Right atrium auricular region (tissue), 2 donors: ENCODE measurements around the gene BCL2A1. TPM values are rescaled to one million over a fixed set of nuclear protein-coding genes. Genes with fewer than 3 reads are reported as not detected.
"Not testable (repeated sequence)": the region's sequence is repeated elsewhere in the genome, so short reads cannot be mapped to it uniquely, and the experiment has no call there.

Source experiments
- DNase-seq: peaks from one replicate; pipeline ENCODE4 v3.0.0-alpha.2; 2019; ENCODE audit warnings: low spot score
- H3K27ac ChIP-seq, 2 donors: fragments of 200-600 bp; sonication (generic); 1 replicate in 1 of 2; 2 replicates in 1 of 2; pipeline ENCODE4 v1.5.1; 2016 to 2019
- H3K27me3 ChIP-seq, 2 donors: fragments of 200-600 bp; sonication (generic); one replicate each; pipeline versions ENCODE4 v1.5.1 to v1.6.0; 2017 to 2019
- H3K36me3 ChIP-seq: fragments of 200-600 bp; sonication (generic); one replicate; pipeline ENCODE4 v1.5.1; 2016
- H3K4me1 ChIP-seq, 2 donors: fragments of 200-600 bp; sonication (generic); one replicate each; pipeline versions ENCODE4 v1.5.1 to v1.6.0; 2017 to 2019
- H3K4me3 ChIP-seq, 2 donors: fragments of 200-600 bp; sonication (generic); 1 replicate in 1 of 2; 2 replicates in 1 of 2; pipeline ENCODE4 v1.5.1; 2017 to 2019; ENCODE audit warnings: mild to moderate bottlenecking in 1 of 2, moderate library complexity in 1 of 2
- H3K9me3 ChIP-seq, 2 donors: fragments of 200-600 bp; sonication (generic); one replicate each; pipeline ENCODE4 v1.5.1; 2019
- total RNA-seq, 2 donors: library from RNA; depleted of rRNA; stranded (reverse); fragments of >200 nt; gene quantifications; one replicate each; pipeline ENCODE4 v1.1.0, GENCODE V29; 2016
- TF ChIP-seq, protein P1 (sequence below), 2 donors: fragments of 200-600 bp; sonication (generic); IDR thresholded peaks; one replicate each; pipeline ENCODE4 v1.5.1; 2019; ENCODE audit warnings: antibody characterized with exemption in 2 of 2

The BCL2A1 gene
- total RNA-seq, 2 donors from 2014 or later, result 1.5 to 3.1 TPM

DNA sequence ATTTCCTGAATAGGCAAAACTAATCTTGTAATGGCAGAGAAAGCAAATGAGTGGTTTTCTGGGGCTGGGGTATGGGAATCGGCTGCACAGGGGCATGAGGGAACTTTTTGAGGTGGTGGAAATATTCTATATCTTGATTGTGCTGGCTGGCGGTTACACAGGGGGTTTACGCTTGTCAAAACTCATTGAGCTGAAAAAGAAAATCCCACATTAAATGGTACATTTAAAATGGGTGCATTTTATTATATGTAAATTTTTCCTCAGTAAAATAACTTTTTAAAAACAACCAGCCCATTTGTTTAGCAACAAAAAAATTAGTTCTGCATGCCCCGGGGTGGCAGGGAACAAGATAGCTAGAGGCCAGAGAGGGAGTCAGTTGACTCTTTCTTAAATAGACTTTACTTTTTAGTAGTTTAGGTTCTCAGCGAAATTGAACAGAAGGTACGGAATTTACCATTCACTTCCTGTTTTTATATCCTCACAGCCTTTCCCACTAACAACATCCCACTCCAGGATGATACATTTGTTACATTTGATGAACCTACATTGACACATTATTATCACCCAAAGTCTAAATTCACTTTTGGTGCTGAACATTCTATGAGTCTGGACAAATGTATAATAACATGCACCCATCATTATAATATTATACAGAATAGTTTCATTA lies 41.2 kb upstream of the BCL2A1 start:
- Histone ChIP-seq H3K4me3 (no peak overlapping the region), H3K4me1 (no peaks in the 10 kb centered on the region), H3K27ac (no peak overlapping the region), H3K9me3 (no peaks in the 10 kb centered on the region), H3K36me3 (no peaks in the 10 kb centered on the region), H3K27me3 (no peaks in the 10 kb centered on the region)
- TF ChIP-seq, protein P1, sequence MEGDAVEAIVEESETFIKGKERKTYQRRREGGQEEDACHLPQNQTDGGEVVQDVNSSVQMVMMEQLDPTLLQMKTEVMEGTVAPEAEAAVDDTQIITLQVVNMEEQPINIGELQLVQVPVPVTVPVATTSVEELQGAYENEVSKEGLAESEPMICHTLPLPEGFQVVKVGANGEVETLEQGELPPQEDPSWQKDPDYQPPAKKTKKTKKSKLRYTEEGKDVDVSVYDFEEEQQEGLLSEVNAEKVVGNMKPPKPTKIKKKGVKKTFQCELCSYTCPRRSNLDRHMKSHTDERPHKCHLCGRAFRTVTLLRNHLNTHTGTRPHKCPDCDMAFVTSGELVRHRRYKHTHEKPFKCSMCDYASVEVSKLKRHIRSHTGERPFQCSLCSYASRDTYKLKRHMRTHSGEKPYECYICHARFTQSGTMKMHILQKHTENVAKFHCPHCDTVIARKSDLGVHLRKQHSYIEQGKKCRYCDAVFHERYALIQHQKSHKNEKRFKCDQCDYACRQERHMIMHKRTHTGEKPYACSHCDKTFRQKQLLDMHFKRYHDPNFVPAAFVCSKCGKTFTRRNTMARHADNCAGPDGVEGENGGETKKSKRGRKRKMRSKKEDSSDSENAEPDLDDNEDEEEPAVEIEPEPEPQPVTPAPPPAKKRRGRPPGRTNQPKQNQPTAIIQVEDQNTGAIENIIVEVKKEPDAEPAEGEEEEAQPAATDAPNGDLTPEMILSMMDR (IDR thresholded peaks at IDR 0.05), result no peak
- DNase-seq, result no peak

DNA sequence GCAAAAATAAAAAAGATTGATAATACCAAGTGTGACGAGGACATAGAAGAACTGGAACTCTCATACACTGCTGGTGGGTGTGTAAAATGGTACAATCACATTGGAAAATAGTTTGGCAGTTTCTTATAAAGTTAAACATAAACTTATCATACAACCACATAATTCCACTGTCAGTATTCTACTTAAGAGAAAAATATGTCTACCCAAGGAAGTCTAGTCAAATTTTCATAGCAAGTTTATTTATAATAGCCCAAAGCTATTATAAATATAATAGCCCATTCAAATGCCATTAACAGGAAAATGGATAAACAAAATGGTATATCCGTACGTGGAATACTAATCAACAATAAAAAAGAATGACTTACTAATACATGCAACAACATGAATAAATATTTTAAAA lies 40.6 kb upstream of the BCL2A1 start:
- Histone ChIP-seq H3K27ac (no peak overlapping the region), H3K27me3 (no peaks in the 10 kb centered on the region), H3K9me3 (no peaks in the 10 kb centered on the region), H3K4me3 (no peak overlapping the region), H3K36me3 (no peaks in the 10 kb centered on the region), H3K4me1 (no peaks in the 10 kb centered on the region)
- DNase-seq, result no peak
- TF ChIP-seq, protein P1 (IDR thresholded peaks at IDR 0.05), result no peak

DNA sequence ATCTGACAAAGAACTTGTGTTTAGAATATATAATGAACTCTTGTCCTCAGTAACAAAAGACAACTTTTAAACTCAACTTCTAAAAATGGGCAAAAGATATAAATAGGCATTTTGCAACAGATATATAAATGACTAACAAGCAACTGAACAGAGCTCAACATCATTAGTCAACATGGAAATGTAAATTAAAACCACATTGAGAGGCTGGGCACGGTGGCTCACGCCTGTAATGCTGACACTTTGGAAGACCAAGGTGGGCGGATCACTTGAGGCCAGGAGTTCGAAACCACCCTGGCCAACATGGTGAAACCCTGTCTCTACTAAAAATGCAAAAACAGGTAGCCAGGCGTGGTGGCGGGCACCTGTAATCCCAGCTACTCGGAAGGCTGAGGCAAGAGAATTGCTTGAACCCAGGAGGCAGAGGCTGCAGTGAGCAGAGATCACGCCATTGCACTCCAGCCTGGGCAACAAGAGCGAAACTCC lies 40.1 kb upstream of the BCL2A1 start:
- not testable (repeated sequence) for H3K27me3 ChIP-seq, H3K36me3 ChIP-seq, DNase-seq, H3K27ac ChIP-seq, H3K4me1 ChIP-seq, H3K4me3 ChIP-seq, H3K9me3 ChIP-seq

DNA sequence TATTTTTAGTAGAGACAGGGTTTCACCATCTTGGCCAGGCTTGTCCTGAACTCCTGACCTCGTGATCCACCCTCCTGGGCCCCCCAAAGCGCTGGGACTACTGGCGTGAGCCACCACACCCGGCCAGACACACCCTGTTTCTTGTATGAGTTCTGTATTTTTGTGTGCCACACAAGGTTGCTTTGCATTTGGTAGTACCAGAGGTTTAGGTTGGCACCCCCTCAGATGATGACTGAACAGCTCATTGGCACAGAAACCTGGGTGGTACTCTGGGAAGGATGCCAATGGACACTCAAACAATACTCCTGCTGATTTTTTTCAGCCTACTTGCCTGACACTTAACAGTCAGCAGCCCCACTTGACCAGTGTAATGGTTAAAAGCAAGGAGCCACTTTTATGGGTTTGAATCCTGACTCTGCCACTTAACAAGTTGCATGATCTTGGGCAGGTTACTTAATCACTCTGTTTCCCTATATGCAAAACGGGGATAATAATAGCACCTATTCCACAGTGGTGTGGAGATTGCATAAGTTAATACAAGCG lies 39.2 kb upstream of the BCL2A1 start:
- TF ChIP-seq, protein P1 (IDR thresholded peaks at IDR 0.05), result no peak
- Histone ChIP-seq H3K9me3 (no peaks in the 10 kb centered on the region), H3K4me3 (no peak overlapping the region), H3K36me3 (no peaks in the 10 kb centered on the region), H3K27ac (no peak overlapping the region), H3K27me3 (no peaks in the 10 kb centered on the region), H3K4me1 (no peaks in the 10 kb centered on the region)
- peak; percentile 18 for DNase-seq

DNA sequence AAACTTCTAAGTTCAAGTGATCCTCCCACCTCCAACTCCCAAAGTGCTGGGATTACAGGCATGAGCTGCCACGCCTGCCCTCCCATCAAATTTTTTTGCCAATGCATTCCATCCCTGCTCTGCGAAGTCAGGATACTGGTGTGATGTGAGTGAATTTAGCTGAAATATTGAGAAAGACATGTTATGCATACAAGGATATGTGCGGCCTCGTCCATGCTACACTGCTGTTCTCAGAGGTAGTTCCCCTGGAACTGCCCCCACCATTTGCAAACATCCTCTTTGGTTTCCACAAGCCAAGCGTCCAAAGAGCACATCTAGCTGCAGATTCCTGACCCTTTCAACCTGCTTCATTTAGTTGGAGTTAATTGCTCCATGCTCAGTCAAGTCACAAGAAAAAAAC lies 36.5 kb upstream of the BCL2A1 start:
- TF ChIP-seq, protein P1 (IDR thresholded peaks at IDR 0.05), result no peak
- H3K27ac ChIP-seq, result no peak overlapping the region
- peak; percentile 13 for DNase-seq
- no peaks in the 10 kb centered on the region for H3K36me3 ChIP-seq
- no peak overlapping the region for H3K4me3 ChIP-seq
- H3K9me3 ChIP-seq, result no peaks in the 10 kb centered on the region
- no peaks in the 10 kb centered on the region for H3K27me3 ChIP-seq
- H3K4me1 ChIP-seq, result no peaks in the 10 kb centered on the region

DNA sequence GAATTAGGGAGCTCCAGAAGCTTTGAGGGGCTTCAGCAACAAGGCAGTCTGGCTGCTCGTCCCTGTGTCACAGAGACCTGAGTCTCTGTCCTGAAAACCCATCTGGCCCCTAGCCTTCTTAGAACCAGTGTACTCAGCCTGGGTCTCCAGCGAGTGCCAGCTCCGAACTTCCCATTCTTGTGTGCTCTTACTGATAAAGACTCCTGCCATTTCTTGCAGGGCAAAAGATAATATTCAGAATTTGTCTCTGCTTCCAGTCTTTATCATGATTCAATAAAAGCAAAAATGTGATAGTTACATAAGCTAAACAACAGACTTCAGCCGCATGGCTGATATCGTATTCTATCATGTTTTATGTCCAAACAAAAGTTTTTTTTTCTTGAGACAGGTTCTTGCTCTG lies 36.0 kb upstream of the BCL2A1 start:
- peak; percentile 23 for DNase-seq
- Histone ChIP-seq H3K4me3 (no peak overlapping the region), H3K27ac (no peak overlapping the region), H3K27me3 (no peaks in the 10 kb centered on the region), H3K36me3 (no peaks in the 10 kb centered on the region), H3K4me1 (no peaks in the 10 kb centered on the region), H3K9me3 (no peaks in the 10 kb centered on the region)
- TF ChIP-seq, protein P1 (IDR thresholded peaks at IDR 0.05), result no peak
